Activated T-cell treated with anti-CD3 and anti-CD28 coated beads, Interleukin-2, amount 50 U/mL, for 72 hours (primary cell): ENCODE results near the gene PCDHA12. TPM values are rescaled to one million over a fixed set of nuclear protein-coding genes. Genes with fewer than 3 reads are reported as not detected.
"Not testable (repeated sequence)": the region's sequence is repeated elsewhere in the genome, so short reads cannot be mapped to it uniquely, and the experiment has no call there.

ENCODE experiments used
- ATAC-seq, 2 donors: fragments of 150-1000 bp; cut with Tn5 transposase; replicated peaks in 1 of 2; 2 replicates each; pipeline ENCODE4 v1.10.0; 2021; ENCODE audit warnings: moderate library complexity in 2 of 2, mild to moderate bottlenecking in 1 of 2
- DNase-seq, 2 donors: peaks; one replicate each; pipeline ENCODE4 v3.0.0; 2021 to 2022; ENCODE audit warnings: mixed read lengths in 1 of 2
- H3K27ac Mint-ChIP-seq: one replicate; pipeline ENCODE4 v1.8.0; 2022; ENCODE audit warnings: mild to moderate bottlenecking, moderate library complexity, mixed read lengths
- H3K27me3 Mint-ChIP-seq: one replicate; pipeline ENCODE4 v1.8.0; 2022; ENCODE audit warnings: low read depth, mixed read lengths
- H3K36me3 Mint-ChIP-seq, 2 donors: one replicate each; pipeline ENCODE4 v1.8.0; 2022; ENCODE audit warnings: mixed read lengths in 2 of 2, mild to moderate bottlenecking in 1 of 2; ENCODE audit not compliant: insufficient read depth in 2 of 2
- H3K4me1 Mint-ChIP-seq: one replicate; pipeline ENCODE4 v1.8.0; 2022; ENCODE audit warnings: low read depth, mixed read lengths
- H3K4me3 Mint-ChIP-seq, 2 donors: one replicate each; pipeline ENCODE4 v1.8.0; 2022; ENCODE audit warnings: mild to moderate bottlenecking in 2 of 2, mixed read lengths in 2 of 2, moderate library complexity in 2 of 2
- H3K9me3 Mint-ChIP-seq, 2 donors: one replicate each; pipeline ENCODE4 v1.8.0; 2022; ENCODE audit warnings: mixed read lengths in 2 of 2
- total RNA-seq, 2 donors: library from RNA; stranded (reverse); gene quantifications; one replicate each; pipeline ENCODE4 v1.2.3, GENCODE V29; 2022

The PCDHA12 gene
- total RNA-seq, 2 donors from 2014 or later: not detected

- DNase-seq, H3K36me3 Mint-ChIP-seq, H3K4me3 Mint-ChIP-seq, H3K27ac Mint-ChIP-seq, H3K4me1 Mint-ChIP-seq, H3K9me3 Mint-ChIP-seq, ATAC-seq: not testable (repeated sequence)
- peaks cover 11% of the 10 kb centered on the region for H3K27me3 Mint-ChIP-seq
Measured at GRCh38 chr5:140848139-140849102, 26.7 kb upstream of the PCDHA12 start, which contains the start of gene PCDHA9. TSS of gene PCDHA9 (plus strand) at chr5:140848382. CDS start at chr5:140848496, 114 bp downstream.

GRCh38 chr5:140849831-140850634 lies 25.1 kb upstream of the PCDHA12 start:
- ATAC-seq, H3K9me3 Mint-ChIP-seq, H3K27ac Mint-ChIP-seq, H3K4me1 Mint-ChIP-seq, DNase-seq, H3K36me3 Mint-ChIP-seq, H3K4me3 Mint-ChIP-seq: not testable (repeated sequence)
- peaks cover 11% of the 10 kb centered on the region for H3K27me3 Mint-ChIP-seq

- no peaks in the 10 kb centered on the region for H3K4me1 Mint-ChIP-seq
- H3K27ac Mint-ChIP-seq: no peak within 1 kb of the TSS
- DNase-seq: no peak
- H3K36me3 Mint-ChIP-seq: peaks cover 7 to 17% of the 10 kb centered on the region in 2 donors
- no peak for ATAC-seq
- H3K27me3 Mint-ChIP-seq: peaks cover 11% of the 10 kb centered on the region
- no peak within 1 kb of the TSS for H3K4me3 Mint-ChIP-seq
- H3K9me3 Mint-ChIP-seq: peaks cover 5 to 8% of the 10 kb centered on the region in 2 donors
Measured at GRCh38 chr5:140855772-140856674, 19.1 kb upstream of the PCDHA12 start, which contains the start of gene PCDHA10. TSS of gene PCDHA10 (plus strand) at chr5:140855897. CDS start at chr5:140856049, 152 bp downstream.

- Mint-ChIP-seq H3K4me1 (no peaks in the 10 kb centered on the region), H3K27ac (no peak overlapping the region), H3K4me3 (no peak overlapping the region), H3K27me3 (peaks cover 11% of the 10 kb centered on the region), H3K36me3 (peaks cover 7 to 19% of the 10 kb centered on the region in 2 donors), H3K9me3 (peaks cover 7 to 8% of the 10 kb centered on the region in 2 donors)
- DNase-seq (no peak), ATAC-seq (no peak)
Measured at GRCh38 chr5:140857177-140857986, 17.7 kb upstream of the PCDHA12 start.

- H3K36me3 Mint-ChIP-seq: peaks cover 5 to 19% of the 10 kb centered on the region in 2 donors
- no peak overlapping the region for H3K27ac Mint-ChIP-seq
- DNase-seq (no peak), ATAC-seq (no peak)
- peaks cover 11% of the 10 kb centered on the region for H3K27me3 Mint-ChIP-seq
- H3K9me3 Mint-ChIP-seq: peaks cover 6 to 8% of the 10 kb centered on the region in 2 donors
- no peak overlapping the region for H3K4me3 Mint-ChIP-seq
- H3K4me1 Mint-ChIP-seq: no peaks in the 10 kb centered on the region
Measured at GRCh38 chr5:140857987-140858240, 17.2 kb upstream of the PCDHA12 start.

GRCh38 chr5:140862441-140863295 lies 12.4 kb upstream of the PCDHA12 start:
- H3K27ac Mint-ChIP-seq: no peak overlapping the region
- H3K36me3 Mint-ChIP-seq: peaks cover 1 to 3% of the 10 kb centered on the region in 2 donors
- ATAC-seq (no peak), DNase-seq (no peak)
- no peaks in the 10 kb centered on the region for H3K4me1 Mint-ChIP-seq
- H3K27me3 Mint-ChIP-seq: peaks cover 6% of the 10 kb centered on the region
- H3K9me3 Mint-ChIP-seq: peaks cover 1 to 5% of the 10 kb centered on the region in 2 donors
- H3K4me3 Mint-ChIP-seq: no peak overlapping the region

- Mint-ChIP-seq H3K4me1 (no peaks in the 10 kb centered on the region), H3K9me3 (peaks cover 1 to 2% of the 10 kb centered on the region in 2 donors), H3K4me3 (no peak within 1 kb of the TSS), H3K27me3 (peaks cover 19% of the 10 kb centered on the region), H3K27ac (no peak within 1 kb of the TSS), H3K36me3 (peaks cover 2 to 11% of the 10 kb centered on the region in 2 donors)
- no peak for ATAC-seq
- DNase-seq: no peak
Measured at GRCh38 chr5:140868721-140869554, 6.2 kb upstream of the PCDHA12 start, which contains the start of gene PCDHA11. TSS of gene PCDHA11 (plus strand) at chr5:140868957. CDS start at chr5:140869104, 147 bp downstream.

- no peak for DNase-seq
- peaks cover 0 to 2% of the 10 kb centered on the region in 2 donors for H3K9me3 Mint-ChIP-seq
- H3K4me1 Mint-ChIP-seq: no peaks in the 10 kb centered on the region
- H3K27ac Mint-ChIP-seq: no peak overlapping the region
- H3K36me3 Mint-ChIP-seq: peaks cover 2 to 11% of the 10 kb centered on the region in 2 donors
- no peak overlapping the region for H3K4me3 Mint-ChIP-seq
- no peak for ATAC-seq
- peaks cover 22% of the 10 kb centered on the region for H3K27me3 Mint-ChIP-seq
Measured at GRCh38 chr5:140869555-140869886, 5.6 kb upstream of the PCDHA12 start.

- Mint-ChIP-seq H3K36me3 (peaks cover 2 to 11% of the 10 kb centered on the region in 2 donors), H3K27me3 (peaks cover 28% of the 10 kb centered on the region), H3K4me1 (no peaks in the 10 kb centered on the region), H3K4me3 (no peak overlapping the region), H3K27ac (no peak overlapping the region), H3K9me3 (peaks cover 0 to 2% of the 10 kb centered on the region in 2 donors)
- no peak for DNase-seq
- ATAC-seq: no peak
Measured at GRCh38 chr5:140870221-140871201, 4.6 kb upstream of the PCDHA12 start.
